GM06990 (cell line): ENCODE data around the gene IGF1R.

ENCODE experiments used
- DNase-seq: peaks from one replicate; pipeline ENCODE4 v3.0.0-alpha.2; 2011; ENCODE audit not compliant: insufficient read length; ENCODE audit errors: extremely low read depth
- H3K27me3 ChIP-seq: replicated peaks from 2 replicates; pipeline ENCODE4 v1.6.0; 2011; ENCODE audit warnings: low read length; ENCODE audit not compliant: control insufficient read depth, insufficient read depth
- H3K36me3 ChIP-seq: 2 replicates; pipeline ENCODE4 v1.5.1; 2011; ENCODE audit warnings: low read length; ENCODE audit not compliant: control insufficient read depth, insufficient read depth
- H3K4me3 ChIP-seq: replicated peaks from 2 replicates; pipeline ENCODE4 v1.5.1; 2011; ENCODE audit warnings: low read depth, mild to moderate bottlenecking, control low read depth, low read length
- TF ChIP-seq, protein P1 (sequence below): IDR thresholded peaks from 2 replicates; pipeline ENCODE4 v1.5.1; 2011; ENCODE audit warnings: low read length, control low read depth, mild to moderate bottlenecking, inconsistent platforms; ENCODE audit not compliant: insufficient read depth, poor library complexity, severe bottlenecking

Gene IGF1R

DNA sequence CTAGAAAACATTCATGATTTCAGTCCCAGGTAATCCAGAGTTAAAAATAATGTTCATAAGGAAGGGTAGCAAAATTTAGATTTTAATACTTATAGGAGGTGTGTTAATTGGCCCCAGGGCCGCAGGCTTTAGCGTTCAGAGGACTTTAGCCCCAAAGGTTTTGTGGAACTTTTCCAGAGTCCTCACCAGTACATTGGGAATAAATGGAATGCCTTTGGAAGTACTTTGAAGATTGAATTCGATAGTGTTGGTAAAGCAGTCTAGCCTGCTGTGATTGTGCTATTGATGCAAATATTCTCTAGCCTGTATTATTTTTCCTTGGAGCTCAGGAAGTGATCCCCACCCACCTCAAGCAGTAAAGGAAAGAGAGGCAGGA, 137.1 kb downstream of the IGF1R start:
- no peaks in the 10 kb centered on the region for H3K27me3 ChIP-seq
- H3K4me3 ChIP-seq = no peak overlapping the region
- no peaks in the 10 kb centered on the region for H3K36me3 ChIP-seq
- TF ChIP-seq, protein P1, sequence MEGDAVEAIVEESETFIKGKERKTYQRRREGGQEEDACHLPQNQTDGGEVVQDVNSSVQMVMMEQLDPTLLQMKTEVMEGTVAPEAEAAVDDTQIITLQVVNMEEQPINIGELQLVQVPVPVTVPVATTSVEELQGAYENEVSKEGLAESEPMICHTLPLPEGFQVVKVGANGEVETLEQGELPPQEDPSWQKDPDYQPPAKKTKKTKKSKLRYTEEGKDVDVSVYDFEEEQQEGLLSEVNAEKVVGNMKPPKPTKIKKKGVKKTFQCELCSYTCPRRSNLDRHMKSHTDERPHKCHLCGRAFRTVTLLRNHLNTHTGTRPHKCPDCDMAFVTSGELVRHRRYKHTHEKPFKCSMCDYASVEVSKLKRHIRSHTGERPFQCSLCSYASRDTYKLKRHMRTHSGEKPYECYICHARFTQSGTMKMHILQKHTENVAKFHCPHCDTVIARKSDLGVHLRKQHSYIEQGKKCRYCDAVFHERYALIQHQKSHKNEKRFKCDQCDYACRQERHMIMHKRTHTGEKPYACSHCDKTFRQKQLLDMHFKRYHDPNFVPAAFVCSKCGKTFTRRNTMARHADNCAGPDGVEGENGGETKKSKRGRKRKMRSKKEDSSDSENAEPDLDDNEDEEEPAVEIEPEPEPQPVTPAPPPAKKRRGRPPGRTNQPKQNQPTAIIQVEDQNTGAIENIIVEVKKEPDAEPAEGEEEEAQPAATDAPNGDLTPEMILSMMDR = no peak
- DNase-seq = no peak

DNA sequence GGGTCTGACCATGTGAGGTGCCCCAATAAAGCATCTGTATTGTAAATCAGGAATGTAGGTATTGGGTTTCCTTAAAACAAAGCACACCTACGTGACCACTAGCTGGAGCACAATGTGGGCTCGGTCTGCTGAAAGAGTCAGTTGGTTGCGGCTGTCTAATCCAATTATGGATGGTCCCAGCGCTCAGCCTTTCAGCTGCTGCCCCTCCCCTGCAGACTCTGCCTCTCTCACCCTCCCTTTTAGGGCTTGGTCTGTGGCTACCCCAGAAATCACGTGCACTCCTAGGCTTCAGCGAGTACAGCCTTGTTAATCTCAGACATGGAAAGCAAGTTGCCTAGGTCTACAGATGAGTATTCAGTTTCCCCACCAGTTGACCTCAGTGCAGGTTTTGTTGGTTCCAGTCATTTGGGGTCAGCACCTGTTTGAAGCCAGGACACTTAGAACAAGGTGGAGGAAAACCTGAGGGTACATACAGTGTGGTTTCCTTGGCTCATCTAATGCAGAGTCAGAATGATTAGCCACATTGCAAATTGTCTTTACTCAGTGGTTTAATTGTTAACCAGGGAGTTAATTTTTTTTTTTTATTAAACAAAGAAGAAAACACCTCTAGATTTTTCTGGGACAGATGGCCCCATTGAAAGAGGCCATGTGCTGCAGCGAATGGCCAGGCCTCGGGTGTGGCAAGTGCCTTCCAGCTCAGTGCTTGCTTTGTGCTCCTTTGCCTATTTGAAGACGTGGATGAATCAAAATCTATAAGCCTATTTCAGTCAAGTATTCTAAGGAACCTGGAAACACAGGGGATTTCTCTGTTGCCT, 137.7 kb downstream of the IGF1R start:
- H3K36me3 ChIP-seq = no peaks in the 10 kb centered on the region
- TF ChIP-seq, protein P1 = no peak
- DNase-seq = no peak
- no peak overlapping the region for H3K4me3 ChIP-seq
- no peaks in the 10 kb centered on the region for H3K27me3 ChIP-seq

DNA sequence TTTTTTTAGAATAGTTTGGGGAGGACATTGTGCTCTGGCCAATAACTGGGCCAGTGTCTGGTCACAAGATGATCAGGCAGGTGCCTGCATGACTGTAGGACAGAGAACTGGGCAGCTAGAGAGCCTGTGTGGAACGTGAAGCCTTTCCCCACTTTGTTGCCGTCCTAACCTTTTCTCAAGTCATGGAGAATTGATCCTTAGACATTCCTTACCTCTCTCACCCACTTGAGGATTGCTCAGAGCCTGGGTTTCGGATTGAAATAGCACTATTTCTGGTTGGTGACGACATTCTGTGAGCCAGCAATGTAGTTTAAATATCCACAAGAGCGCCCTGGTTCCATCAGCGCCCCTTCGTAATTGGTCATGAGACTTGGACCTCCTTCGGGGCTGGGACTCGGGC, 138.4 kb downstream of the IGF1R start:
- H3K4me3 ChIP-seq = no peak overlapping the region
- H3K27me3 ChIP-seq = no peaks in the 10 kb centered on the region
- no peak for DNase-seq
- TF ChIP-seq, protein P1 = no peak
- H3K36me3 ChIP-seq = no peaks in the 10 kb centered on the region

DNA sequence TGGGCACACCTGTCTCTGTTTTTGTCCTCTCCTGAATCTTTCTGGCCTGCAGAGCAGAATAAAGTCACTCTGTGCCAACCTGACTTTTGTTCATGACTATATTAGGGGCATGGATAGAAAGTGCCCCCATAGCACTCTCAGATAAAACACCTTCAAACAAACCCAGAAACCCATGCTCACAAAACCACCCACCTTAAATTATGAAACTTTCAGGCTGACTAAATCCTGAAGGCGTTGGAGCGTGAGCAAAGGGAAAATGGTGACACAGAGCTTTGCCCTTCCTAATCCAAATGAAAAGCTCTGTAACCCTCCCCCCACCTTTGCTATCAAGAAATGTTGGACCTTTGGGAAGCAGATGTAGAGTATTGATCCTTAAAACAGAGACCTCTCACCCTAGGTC, 138.9 kb downstream of the IGF1R start:
- Histone ChIP-seq H3K27me3 (no peaks in the 10 kb centered on the region), H3K36me3 (no peaks in the 10 kb centered on the region), H3K4me3 (no peak overlapping the region)
- no peak for DNase-seq
- TF ChIP-seq, protein P1 = no peak

DNA sequence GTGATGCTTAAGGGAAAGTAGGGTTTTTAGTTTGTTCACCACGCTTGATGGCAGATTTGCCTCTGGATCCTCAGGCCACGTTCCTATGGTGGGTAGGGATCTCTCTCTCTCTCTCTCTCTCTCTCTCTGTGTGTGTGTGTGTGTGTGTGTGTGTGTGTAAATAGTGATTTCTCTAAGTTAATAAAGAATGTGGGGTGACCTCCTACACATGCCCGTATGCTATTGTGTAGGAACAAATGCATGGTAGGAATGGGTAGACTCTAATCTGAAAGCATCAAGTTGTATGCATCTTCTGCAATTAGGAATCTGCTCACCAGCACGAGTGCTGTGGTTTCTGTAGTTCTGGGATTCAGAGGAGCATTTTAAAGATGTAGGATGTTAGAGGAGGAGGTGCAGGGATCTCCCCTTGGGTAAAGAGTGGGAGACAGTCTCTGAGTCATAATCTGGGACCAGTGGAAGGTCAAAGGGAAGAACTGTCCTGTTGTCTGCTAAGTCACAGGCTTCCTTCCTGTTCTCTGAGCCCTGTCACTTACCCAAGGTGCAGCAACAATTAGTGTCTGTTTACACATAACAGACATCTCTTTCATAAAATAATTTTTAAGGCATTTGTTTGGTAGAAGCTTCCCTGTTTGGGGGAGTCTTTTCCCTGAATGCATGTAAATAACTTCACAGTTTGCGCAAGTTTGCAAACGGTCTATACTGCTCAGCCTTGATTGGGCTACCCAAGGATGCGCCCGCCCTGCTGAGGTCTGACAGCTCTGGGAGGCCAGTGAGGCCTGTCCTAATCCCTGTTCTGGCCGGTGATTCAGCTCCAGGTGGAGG, 139.8 kb downstream of the IGF1R start:
- TF ChIP-seq, protein P1 = no peak
- no peaks in the 10 kb centered on the region for H3K36me3 ChIP-seq
- H3K4me3 ChIP-seq = no peak overlapping the region
- no peak for DNase-seq
- H3K27me3 ChIP-seq = no peaks in the 10 kb centered on the region
